ENCODE results near the gene DBNDD2. TPM values are rescaled to one million over a fixed set of nuclear protein-coding genes. Genes with fewer than 3 reads are reported as not detected.
A peak's percentile ranks its signal among the peaks of the same experiment; 100 is the strongest.

The DBNDD2 gene
- polyA plus RNA-seq, 4 donors: 14.4 to 26.6 (median 25.3) TPM

DNA sequence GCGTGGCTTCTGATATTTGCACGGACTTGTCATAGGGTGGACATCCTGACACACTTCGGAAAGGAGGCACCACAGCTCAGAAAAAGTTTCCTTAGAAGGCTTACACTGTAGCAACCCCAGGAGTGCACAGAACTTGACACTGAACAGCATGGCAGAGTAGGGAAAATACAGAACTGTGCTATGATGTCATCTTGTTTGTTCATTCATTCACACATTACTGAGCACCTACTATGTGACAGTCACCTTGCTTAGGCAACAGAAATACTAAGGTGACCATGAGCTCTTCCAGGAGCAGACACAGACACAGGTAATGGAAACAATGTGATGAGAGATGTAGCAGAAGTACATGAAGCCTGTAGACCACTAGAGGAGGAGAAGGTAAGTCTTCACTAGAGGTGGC lies 5.4 kb downstream of the DBNDD2 start:
- DNase-seq (ENCODE audit: low read depth in 4 of 4, low spot score in 3 of 4): no peak

DNA sequence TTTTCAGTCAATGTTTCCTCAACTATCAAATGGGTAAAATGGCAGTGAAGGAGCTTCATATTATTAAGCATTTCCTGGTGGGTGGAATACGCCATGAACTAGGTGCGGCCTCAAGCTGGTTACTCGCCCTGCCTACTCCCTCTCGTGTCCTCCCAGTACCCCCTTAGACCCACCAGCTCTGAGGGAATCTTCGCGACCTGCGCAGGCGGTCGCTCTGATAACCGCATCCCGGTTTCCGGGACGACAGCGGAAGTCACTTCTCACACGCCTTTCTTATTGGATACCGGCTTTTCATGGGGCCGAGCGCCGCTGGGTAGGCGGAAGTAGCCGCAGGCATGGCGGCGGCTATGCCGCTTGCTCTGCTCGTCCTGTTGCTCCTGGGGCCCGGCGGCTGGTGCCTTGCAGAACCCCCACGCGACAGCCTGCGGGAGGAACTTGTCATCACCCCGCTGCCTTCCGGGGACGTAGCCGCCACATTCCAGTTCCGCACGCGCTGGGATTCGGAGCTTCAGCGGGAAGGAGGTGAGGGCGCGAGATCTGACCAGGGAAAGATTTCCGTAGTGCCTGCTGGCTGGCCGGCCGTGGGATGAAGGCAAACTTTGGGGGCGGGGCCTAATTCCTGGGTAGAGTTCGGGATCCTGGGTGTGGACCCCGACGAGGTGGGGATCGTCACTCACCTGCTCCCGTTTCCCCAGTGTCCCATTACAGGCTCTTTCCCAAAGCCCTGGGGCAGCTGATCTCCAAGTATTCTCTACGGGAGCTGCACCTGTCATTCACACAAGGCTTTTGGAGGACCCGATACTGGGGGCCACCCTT lies 7.9 kb downstream of the DBNDD2 start, which contains the start of gene PIGT:
Gene PIGT, plus strand, starts transcription at position 320 of the 816 bp plus-strand sequence. Its CDS starts 16 bp downstream, at position 336.
- peak in 3 of 4 donors; percentile 48 to 75 (median 58) for DNase-seq (ENCODE audit: low read depth in 4 of 4, low spot score in 3 of 4)

DNA sequence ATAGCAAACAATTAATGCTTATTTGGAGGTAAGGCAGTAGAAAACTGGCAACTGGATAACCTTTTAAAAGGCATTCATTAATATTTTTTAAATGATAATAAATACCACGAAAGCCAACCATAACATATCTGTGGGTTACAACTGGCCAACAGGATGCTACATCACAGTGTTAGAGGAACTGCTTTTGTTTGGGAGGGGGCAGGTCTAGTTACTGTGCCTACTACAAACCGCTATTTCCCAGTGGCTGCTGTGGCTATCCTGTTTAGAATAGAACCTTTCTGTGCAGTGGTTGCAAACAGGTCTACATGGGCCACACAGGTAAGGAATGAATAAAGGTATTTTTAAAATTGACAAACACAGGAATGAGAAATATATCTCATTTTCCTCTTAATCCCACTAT lies 8.8 kb downstream of the DBNDD2 start:
- DNase-seq (ENCODE audit: low read depth in 4 of 4, low spot score in 3 of 4): no peak

DNA sequence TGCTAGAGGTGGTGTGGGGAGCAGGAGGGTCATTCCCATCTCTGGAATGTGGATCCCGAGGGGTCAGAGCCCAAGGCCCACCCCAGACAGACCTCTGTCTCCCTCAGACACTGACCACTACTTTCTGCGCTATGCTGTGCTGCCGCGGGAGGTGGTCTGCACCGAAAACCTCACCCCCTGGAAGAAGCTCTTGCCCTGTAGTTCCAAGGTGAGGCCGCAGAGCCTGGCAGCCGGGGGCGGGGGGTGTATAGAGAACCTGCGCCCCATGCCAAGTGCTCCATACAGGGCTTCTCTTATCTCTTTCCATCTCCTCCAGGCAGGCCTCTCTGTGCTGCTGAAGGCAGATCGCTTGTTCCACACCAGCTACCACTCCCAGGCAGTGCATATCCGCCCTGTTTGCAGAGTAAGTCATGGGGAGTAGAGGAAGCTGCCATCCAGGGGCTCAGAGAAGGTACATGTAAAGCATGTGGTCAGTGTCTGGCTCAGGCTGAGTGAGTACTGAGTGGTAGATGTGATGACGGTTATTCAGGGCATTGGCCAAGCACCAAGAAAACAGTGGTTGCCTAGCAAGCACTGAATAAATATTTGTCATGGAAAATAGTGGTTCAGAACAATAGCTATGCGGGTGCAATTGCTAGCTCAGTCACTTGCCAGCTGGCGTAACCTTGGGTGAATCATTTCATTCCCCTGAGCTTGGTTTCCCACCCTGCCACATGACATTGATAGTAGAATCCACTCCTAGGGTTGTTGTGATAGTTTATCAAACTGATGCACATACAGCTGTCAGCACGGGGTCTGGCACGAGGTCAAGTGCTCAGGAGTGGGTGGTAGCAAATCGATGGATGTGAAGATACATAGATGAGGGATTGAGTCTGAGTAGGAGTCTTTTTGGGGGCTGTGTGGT lies 11.4 kb downstream of the DBNDD2 start:
- DNase-seq (ENCODE audit: low read depth in 4 of 4, low spot score in 3 of 4): no peak

DNA sequence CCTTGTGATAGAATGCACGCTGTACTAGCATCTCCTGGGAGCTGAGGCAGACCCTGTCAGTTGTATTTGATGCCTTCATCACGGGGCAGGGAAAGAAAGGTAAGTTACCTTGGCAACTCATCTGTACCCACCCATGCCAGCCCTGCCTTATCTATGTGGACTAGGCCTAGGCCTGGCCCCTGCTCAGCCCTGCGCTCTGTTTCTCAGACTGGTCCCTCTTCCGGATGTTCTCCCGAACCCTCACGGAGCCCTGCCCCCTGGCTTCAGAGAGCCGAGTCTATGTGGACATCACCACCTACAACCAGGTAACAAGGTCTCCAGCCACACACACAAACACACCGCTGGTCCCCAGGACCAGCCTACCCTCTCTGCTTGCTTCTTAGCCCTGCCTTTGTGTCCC lies 12.0 kb downstream of the DBNDD2 start:
- DNase-seq (ENCODE audit: low read depth in 4 of 4, low spot score in 3 of 4): no peak

DNA sequence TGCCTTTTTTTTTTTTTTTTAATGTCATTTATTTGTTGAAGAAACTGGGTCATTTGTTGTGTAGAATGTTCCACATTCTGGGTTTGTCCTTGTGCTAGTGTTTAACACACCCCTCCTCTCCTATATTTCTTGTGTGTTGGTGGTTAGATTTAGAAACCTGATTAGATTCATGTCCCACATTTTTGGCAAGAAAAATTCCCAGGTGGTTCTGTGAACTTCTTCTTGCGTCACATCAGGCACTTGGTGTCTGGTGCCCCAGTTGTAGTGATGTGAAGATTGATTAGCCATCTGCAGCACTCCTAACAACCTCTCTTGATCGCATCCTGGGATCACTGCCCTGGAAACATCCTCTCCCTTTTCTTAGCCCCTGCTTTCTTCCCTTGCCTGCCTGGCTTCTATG lies 15.6 kb downstream of the DBNDD2 start:
- no peak for DNase-seq (ENCODE audit: low read depth in 4 of 4, low spot score in 3 of 4)

DNA sequence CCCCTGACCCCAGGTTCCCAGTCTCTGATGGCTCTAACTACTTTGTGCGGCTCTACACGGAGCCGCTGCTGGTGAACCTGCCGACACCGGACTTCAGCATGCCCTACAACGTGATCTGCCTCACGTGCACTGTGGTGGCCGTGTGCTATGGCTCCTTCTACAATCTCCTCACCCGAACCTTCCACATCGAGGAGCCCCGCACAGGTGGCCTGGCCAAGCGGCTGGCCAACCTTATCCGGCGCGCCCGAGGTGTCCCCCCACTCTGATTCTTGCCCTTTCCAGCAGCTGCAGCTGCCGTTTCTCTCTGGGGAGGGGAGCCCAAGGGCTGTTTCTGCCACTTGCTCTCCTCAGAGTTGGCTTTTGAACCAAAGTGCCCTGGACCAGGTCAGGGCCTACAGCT lies 17.5 kb downstream of the DBNDD2 start:
- no peak for DNase-seq (ENCODE audit: low read depth in 4 of 4, low spot score in 3 of 4)

DNA sequence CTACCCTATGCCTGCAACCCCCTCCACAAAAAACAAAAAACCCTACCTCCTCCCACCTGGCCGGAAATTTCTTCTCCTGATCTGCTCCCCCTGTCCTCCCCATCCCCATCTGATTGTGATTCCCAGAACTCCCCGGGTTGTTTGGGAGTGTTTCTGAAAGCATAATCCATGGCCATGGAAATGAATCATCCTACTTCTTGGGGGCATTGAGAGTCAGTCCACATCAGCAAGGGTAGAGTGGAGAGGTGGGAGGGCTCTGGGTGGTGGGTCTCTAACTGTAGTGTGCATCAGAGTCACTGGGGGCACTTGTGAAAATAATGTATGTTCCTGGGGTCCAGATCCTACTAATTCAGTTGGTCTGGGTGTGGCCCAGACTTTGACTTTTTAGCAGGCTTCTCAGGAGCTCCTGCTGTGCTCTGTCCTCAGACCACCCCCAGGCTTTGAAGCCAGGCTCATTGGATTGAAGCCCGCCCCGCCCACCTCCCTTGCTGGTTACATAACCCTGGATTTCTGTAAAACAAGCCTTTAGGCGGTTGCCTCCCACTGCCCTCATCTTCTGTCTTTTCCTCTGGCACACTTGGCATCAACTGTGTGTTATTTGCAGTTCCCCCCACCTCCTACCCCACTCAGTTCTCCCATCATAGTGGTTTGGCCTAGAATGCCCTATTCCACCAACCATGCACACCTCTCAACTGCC lies 18.4 kb downstream of the DBNDD2 start:
- DNase-seq (ENCODE audit: low read depth in 4 of 4, low spot score in 3 of 4): no peak

DNA sequence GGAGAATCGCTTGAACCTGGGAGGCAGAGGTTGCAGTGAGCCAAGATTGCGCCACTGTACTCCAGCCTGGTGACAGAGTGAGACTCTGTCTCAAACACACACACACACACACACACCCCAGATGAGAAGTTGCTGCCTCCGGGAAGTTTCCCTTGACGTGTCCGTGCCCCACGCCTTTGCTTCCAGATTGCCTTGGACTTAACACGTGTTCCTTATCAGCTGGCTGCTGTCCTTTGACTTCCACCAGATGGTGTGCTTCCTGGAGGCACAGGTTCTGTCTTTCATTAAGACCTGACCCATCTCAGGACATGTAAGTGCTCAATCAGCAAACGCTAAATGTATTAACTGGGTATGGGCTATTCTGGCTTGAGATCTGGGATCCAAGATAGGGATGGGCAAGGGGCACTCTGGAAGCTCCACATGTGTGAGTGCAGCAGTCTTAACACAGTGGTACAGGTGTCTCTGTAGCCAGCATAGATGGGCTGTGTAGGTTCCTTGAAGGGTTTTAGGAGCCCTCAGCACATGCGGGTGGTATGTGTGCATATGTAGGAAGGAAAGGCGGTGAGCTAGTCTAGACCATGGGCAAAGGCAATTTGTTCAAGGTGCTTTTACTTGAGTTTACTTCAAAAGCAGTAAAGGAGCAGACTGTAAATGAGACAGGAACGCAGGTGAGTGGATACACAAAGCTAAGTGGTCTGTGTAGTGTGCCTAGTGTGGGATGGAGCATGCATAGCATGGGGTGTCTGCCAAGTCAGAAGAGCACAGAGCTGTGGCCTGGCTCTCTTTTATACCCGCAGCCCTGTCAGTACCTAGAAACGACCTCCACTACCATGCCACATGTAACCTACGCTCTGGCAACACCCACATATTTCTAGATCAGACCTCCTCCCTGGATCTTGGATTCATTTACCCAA lies 19.4 kb downstream of the DBNDD2 start:
- DNase-seq (ENCODE audit: low read depth in 4 of 4, low spot score in 3 of 4): no peak

DNA sequence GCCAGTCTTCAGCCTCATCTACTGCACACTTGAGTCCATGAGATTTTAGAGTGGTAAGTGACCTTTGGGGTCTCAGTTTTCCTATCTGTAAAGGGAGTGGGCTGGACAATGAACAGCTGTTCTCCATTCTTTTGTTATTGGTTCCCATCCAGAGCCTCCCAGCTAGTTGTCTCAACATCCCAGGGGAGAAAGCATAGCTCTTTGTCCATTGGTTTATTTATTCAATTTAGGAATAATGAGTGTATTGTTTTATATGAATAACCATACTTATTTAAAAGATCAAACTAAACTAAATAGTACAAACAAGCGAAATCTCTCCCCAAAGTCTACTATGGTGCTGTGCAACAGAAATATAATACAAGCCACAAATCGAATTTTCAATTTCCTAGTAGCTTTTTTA lies 21.5 kb downstream of the DBNDD2 start:
- DNase-seq (ENCODE audit: low read depth in 4 of 4, low spot score in 3 of 4): no peak

DNA sequence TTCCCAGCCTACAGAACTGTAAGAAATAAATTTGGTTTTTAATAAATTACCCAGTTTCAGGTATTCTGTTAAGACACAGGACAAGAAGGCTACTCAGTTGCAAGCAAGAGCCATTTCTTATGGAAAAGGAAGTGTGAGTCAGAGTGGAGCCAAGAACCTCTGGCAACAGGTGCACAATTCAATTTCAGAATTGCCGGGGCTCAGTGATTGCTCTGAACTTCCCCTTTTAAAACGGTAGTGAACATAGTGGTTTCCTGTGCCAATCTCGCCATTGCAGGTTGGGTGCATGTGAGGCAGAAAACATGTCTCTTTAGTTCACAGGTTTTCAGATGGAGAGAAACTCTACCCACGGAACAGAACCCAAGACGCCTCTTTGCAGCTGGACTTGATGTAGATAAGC lies 24.2 kb downstream of the DBNDD2 start:
- no peak for DNase-seq (ENCODE audit: low read depth in 4 of 4, low spot score in 3 of 4)

DNA sequence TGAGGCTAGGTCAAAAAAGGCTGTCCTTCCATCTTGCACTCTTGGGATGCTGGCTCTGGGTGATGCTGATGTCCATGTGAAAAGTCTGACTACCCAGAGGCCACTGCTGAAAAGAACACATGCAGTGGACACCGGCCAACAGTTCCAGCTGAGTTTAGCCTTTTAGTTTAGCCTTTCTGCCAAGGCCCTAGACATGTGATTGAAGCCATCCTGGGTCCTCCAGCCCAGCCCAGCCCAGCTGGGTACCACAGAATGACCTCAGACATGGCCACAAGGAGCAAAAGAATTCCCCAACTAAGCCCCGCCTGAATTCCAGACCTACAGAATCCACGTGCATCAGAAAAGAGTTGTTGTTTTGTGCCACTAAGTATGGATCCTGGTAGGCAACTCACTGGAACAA lies 25.2 kb downstream of the DBNDD2 start:
- no peak for DNase-seq (ENCODE audit: low read depth in 4 of 4, low spot score in 3 of 4)

DNA sequence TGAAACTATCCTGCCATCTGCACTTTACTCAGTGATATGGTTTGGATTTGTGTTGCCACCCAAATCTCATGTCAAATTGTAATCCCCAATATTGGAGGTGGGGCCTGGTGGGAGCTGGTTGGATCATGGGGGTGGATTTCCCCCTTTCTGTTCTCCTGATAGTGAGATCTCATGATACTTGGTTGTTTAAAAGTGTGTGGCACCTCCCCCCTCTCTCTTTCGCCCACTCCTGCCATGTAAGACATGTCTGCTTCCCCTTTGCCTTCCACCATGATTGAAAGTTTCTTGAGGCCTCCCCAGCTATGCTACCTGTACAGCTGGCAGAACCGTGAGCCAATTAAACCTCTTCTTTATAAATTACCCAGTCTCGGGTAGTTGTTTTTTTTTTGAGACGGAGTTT lies 25.9 kb downstream of the DBNDD2 start:
- DNase-seq (ENCODE audit: low read depth in 4 of 4, low spot score in 3 of 4): no peak

DNA sequence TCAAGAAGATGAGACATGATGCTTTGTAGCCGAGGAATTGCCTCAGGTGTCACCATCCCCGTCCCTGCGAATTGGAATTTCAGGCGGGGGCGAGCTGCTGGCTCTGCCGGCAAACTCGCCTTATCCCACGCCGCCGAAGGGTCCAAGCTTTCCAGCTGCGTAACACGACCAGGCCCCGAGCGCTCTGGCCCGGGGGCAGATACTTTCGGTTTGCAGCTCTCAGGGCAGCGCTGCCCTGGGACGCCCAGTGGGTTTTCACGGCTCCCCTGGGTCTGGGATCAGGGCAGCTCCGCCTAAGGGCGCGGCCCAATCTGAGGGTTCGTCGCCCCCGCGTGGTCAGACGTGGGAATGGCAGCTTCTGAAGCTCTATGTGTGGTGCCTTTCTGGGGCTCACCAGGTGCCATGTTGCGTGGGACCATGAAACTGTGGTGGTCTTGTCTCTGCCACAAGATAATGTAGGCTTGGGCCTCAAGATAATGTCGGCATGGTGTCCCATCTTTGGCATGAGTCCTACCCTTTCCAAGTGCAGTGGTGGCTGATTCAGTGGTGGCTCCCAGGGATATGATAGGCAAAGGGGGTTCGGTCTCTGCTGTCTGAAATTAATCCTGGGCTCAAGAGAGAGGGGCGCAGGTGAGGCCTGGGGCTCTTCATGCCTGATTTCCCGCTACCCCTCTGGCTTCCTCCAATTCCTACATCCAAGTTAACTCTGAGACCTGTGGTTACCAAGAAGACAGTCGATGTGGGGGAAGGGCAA lies 28.8 kb downstream of the DBNDD2 start:
- peak; percentile 43 to 60 (median 59) for DNase-seq (ENCODE audit: low read depth in 4 of 4, low spot score in 3 of 4)

DNA sequence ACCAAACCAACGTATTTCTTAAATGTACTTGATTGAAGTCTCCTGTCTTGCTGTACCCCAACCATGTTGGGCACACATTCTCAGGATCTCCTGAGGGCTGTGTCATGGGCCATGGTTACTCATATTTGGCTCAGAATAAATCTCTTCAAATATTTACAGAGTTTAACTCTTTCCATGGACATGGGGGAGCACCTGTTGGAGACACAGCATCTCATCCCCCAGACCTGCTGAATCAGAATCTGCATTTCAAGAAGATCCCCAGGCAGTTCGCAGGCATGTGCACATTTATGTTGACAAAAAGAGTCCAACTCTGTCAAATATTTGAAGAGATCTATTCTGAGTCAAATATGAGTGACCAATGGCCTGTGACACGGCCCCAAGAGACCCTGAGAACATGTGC lies 32.3 kb downstream of the DBNDD2 start:
- no peak for DNase-seq (ENCODE audit: low read depth in 4 of 4, low spot score in 3 of 4)

DNA sequence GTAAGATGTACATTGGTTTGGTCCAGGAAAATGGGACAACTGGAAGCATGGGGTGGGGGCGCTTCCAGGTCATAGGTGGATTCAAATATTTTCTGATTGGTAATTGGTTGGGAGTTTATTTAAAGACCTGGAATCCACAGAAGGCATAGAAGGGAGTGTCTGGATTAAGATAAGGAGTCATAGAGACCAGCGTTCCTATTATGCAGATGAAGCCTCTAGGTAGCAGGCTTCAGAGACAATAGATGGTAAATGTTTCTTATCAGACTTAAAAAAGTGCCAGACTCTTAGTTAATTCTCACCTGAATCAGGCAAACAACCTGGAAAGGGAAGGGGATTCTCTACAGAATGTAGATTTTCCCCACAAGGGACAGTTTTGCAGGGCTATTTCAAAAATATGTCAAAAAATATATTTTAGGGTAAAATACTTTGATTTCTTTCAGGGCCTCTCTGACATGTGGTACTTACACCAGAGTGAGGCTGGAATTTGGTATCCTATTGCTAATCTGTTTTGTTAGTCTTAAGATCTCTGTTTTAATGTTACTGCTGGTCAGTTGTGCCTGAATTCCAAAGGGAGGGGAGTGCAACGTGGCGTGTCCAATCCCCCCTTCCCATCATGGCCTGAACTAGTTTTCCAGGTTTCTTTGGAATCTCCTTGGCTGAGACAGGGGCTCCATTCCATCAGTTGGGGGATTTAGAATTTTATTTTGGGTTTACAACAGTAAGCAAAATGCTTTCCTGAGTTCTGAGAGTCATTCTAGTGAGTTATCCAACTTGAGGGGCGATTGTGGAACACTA lies 33.0 kb downstream of the DBNDD2 start:
- no peak for DNase-seq (ENCODE audit: low read depth in 4 of 4, low spot score in 3 of 4)

DNA sequence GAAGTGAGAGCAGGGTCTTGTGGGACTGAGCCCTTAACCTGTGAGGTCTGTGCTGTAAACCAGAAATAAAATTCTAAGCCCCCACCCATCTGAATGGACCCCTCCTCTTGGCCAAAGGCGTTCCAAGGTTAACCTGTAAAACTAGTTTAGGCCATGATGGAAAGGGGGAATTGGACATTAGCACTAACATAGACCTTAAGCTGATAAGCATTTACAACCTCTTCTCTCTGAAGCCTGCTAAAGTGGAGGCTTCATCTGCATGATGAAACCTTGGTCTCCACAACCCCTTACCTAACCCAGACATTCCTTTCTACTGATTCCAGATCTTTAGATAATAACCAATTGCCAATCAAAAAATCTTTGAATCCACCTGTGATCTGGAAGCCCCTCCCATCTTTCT lies 33.7 kb downstream of the DBNDD2 start:
- no peak for DNase-seq (ENCODE audit: low read depth in 4 of 4, low spot score in 3 of 4)

DNA sequence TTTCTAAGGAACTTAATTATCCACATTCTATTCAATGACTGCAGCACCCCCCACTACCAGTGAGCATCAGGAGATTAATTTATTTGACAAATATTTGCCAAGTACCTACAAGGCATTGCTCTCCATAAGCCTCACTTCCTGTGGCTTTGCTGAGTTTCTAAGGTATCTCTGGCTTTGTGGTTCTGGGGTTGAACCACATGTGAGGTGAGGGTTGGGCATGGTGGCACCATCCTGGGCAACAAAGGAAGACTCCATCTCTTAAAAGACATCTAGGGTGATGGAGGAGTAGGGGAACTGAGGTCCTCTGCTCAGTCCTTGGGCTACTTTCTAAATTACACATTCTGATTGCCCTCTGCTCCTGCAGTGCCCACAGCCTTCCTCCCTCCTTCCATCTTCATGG lies 36.0 kb downstream of the DBNDD2 start:
- no peak for DNase-seq (ENCODE audit: low read depth in 4 of 4, low spot score in 3 of 4)

Data from left renal pelvis (tissue), 4 donors.